GM18909 (cell line): ENCODE results near the gene GFRAL.

Experiments used
- ATAC-seq: cut with Tn5 transposase; IDR thresholded peaks from one replicate; pipeline ENCODE4 v1.9.1; 2021; ENCODE audit warnings: mild to moderate bottlenecking; ENCODE audit not compliant: unreplicated experiment, poor library complexity

GFRAL gene

DNA sequence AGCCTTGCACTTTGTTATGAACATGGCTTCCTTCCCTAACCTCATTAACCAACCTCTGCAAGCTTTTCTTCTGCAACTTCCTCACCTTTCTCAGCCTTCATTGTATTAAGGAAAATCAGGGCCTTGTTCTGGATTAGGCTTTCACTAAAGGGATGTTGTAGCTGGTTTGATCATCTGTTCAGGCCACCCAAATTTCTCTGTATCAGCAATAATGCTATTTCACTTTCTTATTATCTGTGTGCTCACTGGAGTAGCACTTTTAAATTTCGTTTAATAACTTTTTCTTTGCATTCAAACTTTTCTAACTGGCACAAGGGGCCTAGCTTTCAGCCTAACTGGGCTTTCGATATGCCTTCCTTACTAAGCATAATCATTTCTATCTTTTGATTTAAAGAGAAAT is 96.7 kb downstream of the GFRAL start:
- ATAC-seq, result no peak

GRCh38 chr6:55433446-55434130 is 106.3 kb downstream of the GFRAL start:
- ATAC-seq, result no peak

DNA sequence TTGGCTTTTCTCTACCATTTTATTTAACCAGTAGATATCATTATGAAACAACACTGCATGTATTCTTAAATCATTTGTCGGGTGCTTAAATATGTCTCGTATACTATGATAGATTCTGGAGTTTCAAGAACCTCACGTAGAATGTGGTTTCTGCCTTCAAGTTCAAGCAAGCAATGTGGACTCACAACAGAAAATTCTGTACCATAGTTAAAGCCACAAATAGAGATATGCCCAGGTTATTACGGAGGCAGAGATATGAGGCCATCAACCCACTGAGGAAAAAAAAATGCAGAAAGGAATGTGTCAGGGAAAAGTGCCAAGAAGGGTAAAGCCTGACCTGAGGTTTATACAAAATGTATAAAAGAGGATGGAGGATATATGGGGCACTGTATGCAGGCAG is 109.9 kb downstream of the GFRAL start:
- ATAC-seq, result no peak

DNA sequence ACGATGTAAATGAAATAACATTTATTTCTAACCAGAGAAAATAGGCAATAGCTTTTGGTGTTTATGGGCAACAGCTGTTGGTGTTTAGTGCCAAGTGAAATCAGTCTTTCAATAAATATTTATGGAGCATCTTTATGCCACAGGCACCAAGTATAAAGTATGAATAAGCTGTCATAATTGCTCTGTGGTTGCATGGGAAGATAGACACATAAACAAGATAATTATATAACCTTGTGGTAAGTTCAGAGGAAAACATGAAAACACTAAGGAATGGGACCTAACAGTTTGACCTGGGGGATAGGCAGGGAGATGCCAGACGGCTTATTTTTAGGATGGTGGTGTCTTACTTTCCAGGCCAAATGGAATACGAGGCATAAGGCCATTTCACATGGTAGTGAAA is 110.9 kb downstream of the GFRAL start:
- ATAC-seq, result no peak

GRCh38 chr6:55443238-55444134 is 116.2 kb downstream of the GFRAL start:
- no peak for ATAC-seq

GRCh38 chr6:55445648-55446204 is 118.5 kb downstream of the GFRAL start:
- ATAC-seq, result no peak

GRCh38 chr6:55447891-55448290 is 120.6 kb downstream of the GFRAL start:
- no peak for ATAC-seq

- no peak for ATAC-seq
These were observed 121.2 kb downstream of the GFRAL start for GRCh38 chr6:55448451-55448850.

DNA sequence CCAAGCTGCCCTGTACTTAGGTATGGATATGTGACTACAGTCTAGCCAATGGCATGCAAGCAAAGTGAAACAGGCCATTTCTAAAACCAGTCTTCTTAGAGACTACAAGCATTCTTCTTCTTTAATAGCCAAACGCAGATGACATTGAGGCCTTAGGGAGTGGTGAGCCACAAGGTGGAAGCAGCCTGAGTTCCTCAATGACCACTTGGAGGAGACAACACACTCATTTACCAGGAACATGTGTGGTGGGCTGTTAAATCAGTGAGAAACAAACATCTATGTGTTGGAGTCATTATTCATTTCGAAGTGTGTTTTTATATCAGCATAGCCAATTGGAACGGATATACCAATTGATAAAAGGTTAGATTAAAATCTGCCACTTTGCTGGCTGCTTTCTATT is 122.0 kb downstream of the GFRAL start:
- ATAC-seq, result no peak

DNA sequence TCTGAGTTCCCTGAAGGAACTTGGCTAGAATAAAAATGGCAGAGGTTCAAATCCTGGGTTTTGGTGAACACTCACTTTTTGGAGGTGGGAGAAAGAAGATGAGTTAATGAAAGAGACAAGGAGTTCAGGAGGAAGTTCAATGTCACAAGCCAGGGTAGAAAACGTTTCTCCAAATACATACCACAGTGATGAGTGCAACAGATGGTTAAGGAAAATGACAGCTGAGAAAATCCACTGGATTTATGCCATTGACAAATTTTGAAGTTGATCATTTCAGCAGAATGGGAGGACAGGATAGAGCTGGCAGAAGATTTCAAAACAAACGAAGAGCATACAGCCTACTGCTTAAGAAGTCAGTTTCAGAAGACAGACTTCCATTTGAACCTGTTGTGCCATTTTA is 122.7 kb downstream of the GFRAL start:
- ATAC-seq, result no peak
